GM18519 (cell line): Measurements from ENCODE around the gene PPM1N.

Experiments
- ATAC-seq: cut with Tn5 transposase; IDR thresholded peaks from one replicate; pipeline ENCODE4 v1.9.1; 2021; ENCODE audit warnings: mild to moderate bottlenecking, moderate library complexity; ENCODE audit not compliant: unreplicated experiment, low FRiP score

Gene PPM1N

DNA sequence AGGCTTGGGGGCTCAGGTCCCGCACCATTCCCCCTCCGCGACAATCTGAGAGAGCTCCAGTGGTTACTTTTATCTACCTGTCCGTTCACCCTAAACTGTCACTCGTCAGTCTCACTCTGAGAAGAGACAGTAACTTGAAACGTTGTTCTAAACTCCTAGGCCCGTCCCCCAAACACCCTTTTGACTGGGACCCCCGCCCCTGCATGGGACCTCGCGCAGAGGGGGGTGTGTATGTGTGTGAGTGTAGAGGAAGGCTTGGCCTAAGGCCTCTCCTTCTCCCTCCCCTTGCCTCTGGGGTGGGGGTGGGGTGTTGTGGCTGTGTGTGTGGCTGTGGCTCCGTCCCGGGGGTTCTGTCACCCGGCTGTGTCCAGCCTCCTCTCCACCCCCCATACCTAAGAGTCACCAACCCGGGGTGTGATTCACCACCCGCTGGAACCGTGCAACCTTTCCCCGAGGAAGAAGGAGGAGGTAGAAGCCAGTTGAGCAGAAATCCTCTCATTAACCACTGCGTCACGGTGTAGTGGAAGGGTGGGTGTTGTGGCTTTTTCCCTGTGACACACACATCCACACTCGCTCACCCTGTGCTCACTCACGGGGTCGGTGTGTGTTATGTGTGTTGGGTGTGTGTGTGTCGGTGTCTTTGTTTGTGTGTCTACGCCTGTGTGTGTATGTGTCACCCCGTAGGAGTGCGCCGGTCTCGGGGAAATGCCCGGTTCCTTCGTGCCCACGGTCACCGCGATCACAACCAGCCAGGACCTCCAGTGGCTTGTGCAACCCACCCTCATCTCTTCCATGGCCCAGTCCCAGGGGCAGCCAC lies 28.1 kb upstream of the PPM1N start:
- no peak for ATAC-seq

DNA sequence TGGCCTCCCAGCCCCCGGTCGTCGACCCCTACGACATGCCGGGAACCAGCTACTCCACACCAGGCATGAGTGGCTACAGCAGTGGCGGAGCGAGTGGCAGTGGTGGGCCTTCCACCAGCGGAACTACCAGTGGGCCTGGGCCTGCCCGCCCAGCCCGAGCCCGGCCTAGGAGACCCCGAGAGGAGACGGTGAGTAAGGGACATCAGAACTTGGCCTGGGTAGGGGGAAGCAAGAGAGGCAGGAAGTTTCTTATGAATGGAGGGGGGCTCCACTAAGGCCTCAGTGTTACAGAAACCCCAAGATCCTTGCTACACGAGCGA lies 27.5 kb upstream of the PPM1N start:
- no peak for ATAC-seq

GRCh38 chr19:45471111-45471930 lies 26.9 kb upstream of the PPM1N start:
- no peak for ATAC-seq

GRCh38 chr19:45471931-45472562 lies 26.2 kb upstream of the PPM1N start:
- no peak for ATAC-seq

DNA sequence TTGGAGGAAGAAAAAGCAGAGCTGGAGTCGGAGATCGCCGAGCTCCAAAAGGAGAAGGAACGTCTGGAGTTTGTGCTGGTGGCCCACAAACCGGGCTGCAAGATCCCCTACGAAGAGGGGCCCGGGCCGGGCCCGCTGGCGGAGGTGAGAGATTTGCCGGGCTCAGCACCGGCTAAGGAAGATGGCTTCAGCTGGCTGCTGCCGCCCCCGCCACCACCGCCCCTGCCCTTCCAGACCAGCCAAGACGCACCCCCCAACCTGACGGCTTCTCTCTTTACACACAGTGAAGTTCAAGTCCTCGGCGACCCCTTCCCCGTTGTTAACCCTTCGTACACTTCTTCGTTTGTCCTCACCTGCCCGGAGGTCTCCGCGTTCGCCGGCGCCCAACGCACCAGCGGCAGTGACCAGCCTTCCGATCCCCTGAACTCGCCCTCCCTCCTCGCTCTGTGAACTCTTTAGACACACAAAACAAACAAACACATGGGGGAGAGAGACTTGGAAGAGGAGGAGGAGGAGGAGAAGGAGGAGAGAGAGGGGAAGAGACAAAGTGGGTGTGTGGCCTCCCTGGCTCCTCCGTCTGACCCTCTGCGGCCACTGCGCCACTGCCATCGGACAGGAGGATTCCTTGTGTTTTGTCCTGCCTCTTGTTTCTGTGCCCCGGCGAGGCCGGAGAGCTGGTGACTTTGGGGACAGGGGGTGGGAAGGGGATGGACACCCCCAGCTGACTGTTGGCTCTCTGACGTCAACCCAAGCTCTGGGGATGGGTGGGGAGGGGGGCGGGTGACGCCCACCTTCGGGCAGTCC lies 25.5 kb upstream of the PPM1N start:
- ATAC-seq = no peak

- no peak for ATAC-seq
Measured at GRCh38 chr19:45473367-45473681, 24.9 kb upstream of the PPM1N start.

DNA sequence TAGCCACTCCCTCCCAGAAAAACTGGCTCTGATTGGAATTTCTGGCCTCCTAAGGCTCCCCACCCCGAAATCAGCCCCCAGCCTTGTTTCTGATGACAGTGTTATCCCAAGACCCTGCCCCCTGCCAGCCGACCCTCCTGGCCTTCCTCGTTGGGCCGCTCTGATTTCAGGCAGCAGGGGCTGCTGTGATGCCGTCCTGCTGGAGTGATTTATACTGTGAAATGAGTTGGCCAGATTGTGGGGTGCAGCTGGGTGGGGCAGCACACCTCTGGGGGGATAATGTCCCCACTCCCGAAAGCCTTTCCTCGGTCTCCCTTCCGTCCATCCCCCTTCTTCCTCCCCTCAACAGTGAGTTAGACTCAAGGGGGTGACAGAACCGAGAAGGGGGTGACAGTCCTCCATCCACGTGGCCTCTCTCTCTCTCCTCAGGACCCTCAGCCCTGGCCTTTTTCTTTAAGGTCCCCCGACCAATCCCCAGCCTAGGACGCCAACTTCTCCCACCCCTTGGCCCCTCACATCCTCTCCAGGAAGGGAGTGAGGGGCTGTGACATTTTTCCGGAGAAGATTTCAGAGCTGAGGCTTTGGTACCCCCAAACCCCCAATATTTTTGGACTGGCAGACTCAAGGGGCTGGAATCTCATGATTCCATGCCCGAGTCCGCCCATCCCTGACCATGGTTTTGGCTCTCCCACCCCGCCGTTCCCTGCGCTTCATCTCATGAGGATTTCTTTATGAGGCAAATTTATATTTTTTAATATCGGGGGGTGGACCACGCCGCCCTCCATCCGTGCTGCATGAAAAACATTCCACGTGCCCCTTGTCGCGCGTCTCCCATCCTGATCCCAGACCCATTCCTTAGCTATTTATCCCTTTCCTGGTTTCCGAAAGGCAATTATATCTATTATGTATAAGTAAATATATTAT lies 24.3 kb upstream of the PPM1N start:
- ATAC-seq = no peak

GRCh38 chr19:45474606-45475521 lies 23.4 kb upstream of the PPM1N start:
- no peak for ATAC-seq

GRCh38 chr19:45475537-45476291 lies 22.5 kb upstream of the PPM1N start:
- no peak for ATAC-seq

GRCh38 chr19:45476304-45476703 lies 21.9 kb upstream of the PPM1N start:
- no peak for ATAC-seq

GRCh38 chr19:45477186-45477585 lies 21.1 kb upstream of the PPM1N start:
- ATAC-seq = no peak

DNA sequence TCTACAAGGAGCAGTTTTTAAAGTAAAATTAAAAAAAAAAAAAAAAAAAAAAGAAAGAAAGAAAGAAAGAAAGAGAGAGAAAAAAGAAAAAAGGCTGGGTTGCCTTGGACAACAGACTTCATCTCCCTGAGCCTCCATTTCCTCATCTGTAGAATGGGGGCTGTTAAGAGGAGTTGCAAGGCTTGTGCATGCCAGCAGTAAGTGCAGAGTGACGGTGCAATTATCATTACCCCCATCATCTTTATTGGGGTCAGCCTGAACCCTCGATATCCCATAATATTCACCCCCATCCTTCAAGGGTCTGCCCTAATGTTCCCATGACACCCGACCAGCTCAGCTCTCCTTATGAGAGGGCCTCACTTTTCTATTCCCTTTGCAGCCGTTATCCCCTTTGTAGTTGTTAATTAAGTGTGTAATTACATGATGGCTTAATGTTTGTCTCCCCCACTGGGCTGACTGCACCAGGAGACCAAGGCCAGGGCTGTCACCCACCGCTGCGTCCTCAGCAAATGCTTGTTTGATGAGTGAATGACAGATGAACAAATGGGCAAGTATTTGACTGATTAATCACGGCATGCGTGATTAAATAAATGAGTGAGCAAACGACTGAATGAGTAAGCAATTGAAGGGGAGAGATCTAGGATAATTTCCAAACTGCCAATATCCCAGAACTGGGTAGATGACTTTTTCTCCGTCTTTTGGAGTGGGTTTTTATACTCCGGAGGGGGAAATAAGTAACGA lies 20.4 kb upstream of the PPM1N start:
- ATAC-seq = peak; percentile 4

DNA sequence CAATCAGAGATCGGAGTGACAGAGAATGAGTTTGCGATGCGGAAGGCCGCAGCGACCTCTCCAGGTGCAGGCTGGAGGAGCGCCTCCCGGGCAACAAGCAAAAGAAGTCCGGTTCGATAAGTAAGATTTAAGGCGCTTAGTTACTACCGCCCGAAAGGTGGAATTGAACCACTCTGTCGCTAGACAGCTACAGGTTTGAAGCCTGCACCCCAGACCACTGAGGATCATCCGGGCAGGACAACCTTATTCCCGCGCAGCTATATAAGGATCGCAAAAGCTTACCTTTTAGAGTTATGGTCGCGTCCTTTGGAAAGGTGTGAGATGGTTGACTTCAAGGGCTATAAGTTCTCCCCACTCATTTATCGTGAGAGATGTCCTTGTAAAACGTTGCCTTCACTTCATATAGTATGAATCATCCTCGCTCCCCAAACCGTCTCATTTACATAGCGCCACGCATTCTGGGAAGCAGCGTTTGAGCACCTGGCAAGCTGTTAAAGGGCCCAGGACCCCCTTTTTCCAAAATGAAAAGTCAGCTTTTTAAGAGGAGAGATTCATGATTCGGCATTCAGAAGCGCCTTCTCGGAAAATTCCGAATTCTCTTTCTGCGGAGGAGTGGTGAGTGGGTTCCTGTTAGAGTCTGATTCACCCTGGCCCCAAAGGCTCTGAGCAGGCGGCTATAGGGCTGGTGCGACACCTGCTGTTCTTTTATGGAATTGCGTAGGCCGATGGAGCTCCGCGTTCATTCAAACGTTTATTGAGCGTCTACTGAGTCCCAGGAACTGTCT lies 19.6 kb upstream of the PPM1N start:
- ATAC-seq = peak; percentile 47

DNA sequence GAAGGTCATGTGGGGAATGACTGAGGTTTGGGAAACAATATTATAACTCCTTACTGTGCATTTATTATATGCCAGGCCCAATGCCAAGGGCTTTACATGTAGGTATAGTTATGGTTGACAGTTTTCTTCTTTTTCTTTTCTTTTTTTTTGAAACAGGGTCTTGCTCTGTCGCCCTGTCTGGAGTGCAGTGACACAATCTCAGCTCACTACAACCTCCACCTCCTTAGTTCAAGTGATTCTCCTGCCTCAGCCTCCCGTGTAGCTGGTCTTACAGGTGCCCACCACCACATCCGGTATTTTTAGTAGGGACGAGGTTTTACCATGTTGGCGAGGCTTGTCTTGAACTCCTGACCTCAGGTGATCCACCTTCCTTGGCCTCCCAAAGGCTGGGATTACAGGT lies 15.2 kb upstream of the PPM1N start:
- ATAC-seq = no peak

DNA sequence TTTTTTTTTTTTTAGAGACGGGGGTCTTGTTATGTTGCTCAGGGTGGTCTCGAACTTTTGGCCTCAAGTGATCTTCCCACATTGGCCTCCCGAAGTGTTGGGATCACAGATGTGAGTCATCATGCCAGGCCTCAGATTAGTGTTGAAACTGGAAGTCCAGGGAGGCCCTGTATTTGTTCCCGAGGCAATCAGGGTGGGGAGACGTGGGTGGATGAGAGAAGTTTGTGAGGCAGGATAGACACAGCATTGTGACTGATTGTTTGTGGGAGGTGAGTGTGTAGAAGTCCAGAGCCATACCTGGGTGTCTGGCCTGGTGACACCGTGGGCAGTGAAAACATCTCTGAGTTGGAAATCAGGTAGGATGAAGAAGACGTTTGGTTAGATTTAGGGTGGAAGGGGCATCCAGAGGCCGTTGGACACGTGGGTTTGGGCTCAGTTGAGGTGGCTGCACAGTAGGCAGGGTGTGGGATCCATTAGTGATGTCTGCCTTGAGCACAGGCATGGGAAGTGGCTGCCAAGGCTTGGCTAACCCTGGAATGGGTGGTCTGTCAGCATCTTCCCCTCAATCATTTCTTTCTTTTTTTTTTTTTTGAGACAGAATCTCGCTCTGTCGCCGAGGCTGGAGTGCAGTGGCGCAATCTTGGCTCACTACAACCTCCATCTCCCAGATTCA lies 13.8 kb upstream of the PPM1N start:
- no peak for ATAC-seq
